HCT116 (cell line): ENCODE data around the gene CACNA2D3. TPM values are rescaled to one million over a fixed set of nuclear protein-coding genes. Genes with fewer than 3 reads are reported as not detected.
"Not testable (repeated sequence)": the region's sequence is repeated elsewhere in the genome, so short reads cannot be mapped to it uniquely, and the experiment has no call there.

Experiments used
- ATAC-seq: fragments of 200-7000 bp; cut with Tn5 transposase; 2 replicates; pipeline ENCODE4 v1.9.1; 2020; ENCODE audit warnings: mild to moderate bottlenecking, moderate library complexity
- BruUV-seq: library from RNA; stranded (reverse); fragments of 400-500 nt; replicated peaks from 2 replicates; lab custom pipeline; 2021; lab: Mats Ljungman, UMichigan
- CTCF ChIA-PET: fragments of 300-600 bp; sonication (Branson Sonifier 250); formaldehyde crosslinking; loops from one replicate; lab custom pipeline; 2021; ENCODE audit warnings: antibody characterized with exemption; lab: Charles Lee
- POLR2A ChIA-PET: fragments of 300-600, 350-600 bp; sonication (Branson Sonifier 250); formaldehyde crosslinking; loops from one replicate; lab custom pipeline; 2021; ENCODE audit warnings: antibody characterized with exemption; lab: Charles Lee
- RAD21 ChIA-PET, 2 experiments: fragments of 300-600 bp; sonication (Branson Sonifier 250); formaldehyde crosslinking; loops; one replicate each; lab custom pipeline; 2023; ENCODE audit warnings: low total read pairs in 2 of 2; ENCODE audit not compliant: uncharacterized antibody in 2 of 2, unreplicated experiment in 2 of 2, low non-redundant PET in 1 of 2; lab: Charles Lee
- DNase-seq: peaks from one replicate; pipeline ENCODE4 v3.0.0-alpha.2; 2010; ENCODE audit warnings: low read depth, low spot score
- H2AFZ ChIP-seq: fragments of 200-600 bp; shearing (Covaris generic), sonication (generic); 2 replicates; pipeline ENCODE4 v1.6.1; 2017; ENCODE audit warnings: low read depth, mixed run types, mixed read lengths, antibody characterized with exemption, low read length; ENCODE audit not compliant: poor library complexity, severe bottlenecking
- H3K27ac ChIP-seq: 2 replicates; pipeline ENCODE4 v1.5.1; 2012; ENCODE audit warnings: low read depth, low read length
- H3K27me3 ChIP-seq: fragments of 200-600 bp; sonication (generic); 2 replicates; pipeline ENCODE4 v1.6.1; 2016; ENCODE audit warnings: mixed run types, low read length, mixed read lengths; ENCODE audit not compliant: insufficient read depth
- H3K36me3 ChIP-seq, 2 experiments: fragments of 200-500 bp in 1 of 2; fragments of 200-600 bp in 1 of 2; sonication (Bioruptor generic) in 1 of 2; sonication (generic) in 1 of 2; 2 replicates each; pipeline versions ENCODE4 v1.5.1 to v1.6.1; 2014 to 2016; ENCODE audit warnings: low read length in 2 of 2, inconsistent platforms in 1 of 2, mixed read lengths in 1 of 2, mixed run types in 1 of 2; ENCODE audit not compliant: insufficient read depth in 2 of 2, control insufficient read depth in 1 of 2
- H3K4me1 ChIP-seq, 2 experiments: fragments of 200-600 bp in 1 of 2; sonication (generic) in 1 of 2; 2 replicates each; pipeline versions ENCODE4 v1.5.1 to v1.6.1; 2012 to 2017; ENCODE audit warnings: low read length in 2 of 2, inconsistent platforms in 1 of 2, mild to moderate bottlenecking in 1 of 2, mixed read lengths in 1 of 2, mixed run types in 1 of 2, moderate library complexity in 1 of 2; ENCODE audit not compliant: insufficient read depth in 2 of 2, control insufficient read depth in 1 of 2
- H3K4me2 ChIP-seq: fragments of 200-600 bp; sonication (generic); 2 replicates; pipeline ENCODE4 v1.6.1; 2017; ENCODE audit warnings: mixed run types, low read length, mixed read lengths
- H3K4me3 ChIP-seq, 2 experiments: fragments of 200-600 bp in 1 of 2; sonication (generic) in 1 of 2; replicated peaks in 1 of 2; 2 replicates each; pipeline ENCODE4 v1.5.1; 2011 to 2016; ENCODE audit warnings: low read length in 2 of 2, control low read depth in 1 of 2, low read depth in 1 of 2, mild to moderate bottlenecking in 1 of 2, mixed read lengths in 1 of 2, mixed run types in 1 of 2
- H3K79me2 ChIP-seq: fragments of 200-600 bp; sonication (generic); 2 replicates; pipeline ENCODE4 v1.6.1; 2017; ENCODE audit warnings: mild to moderate bottlenecking, mixed run types, low read length, moderate library complexity, mixed read lengths; ENCODE audit not compliant: insufficient read depth
- H3K9ac ChIP-seq: fragments of 200-600 bp; sonication (generic); 2 replicates; pipeline ENCODE4 v1.6.1; 2016; ENCODE audit warnings: low read length, mixed read lengths
- H3K9me2 ChIP-seq: fragments of 200-600 bp; sonication (generic), shearing (Covaris generic); 2 replicates; pipeline ENCODE4 v1.6.1; 2017; ENCODE audit warnings: mixed run types, mild to moderate bottlenecking, moderate library complexity; ENCODE audit not compliant: insufficient read depth
- H3K9me3 ChIP-seq, 2 experiments: fragments of 200-500 bp in 1 of 2; fragments of 200-600 bp in 1 of 2; sonication (Bioruptor generic) in 1 of 2; sonication (generic) in 1 of 2; 2 replicates each; pipeline ENCODE4 v1.6.1; 2014 to 2017; ENCODE audit warnings: low read length in 2 of 2, mixed read lengths in 2 of 2, inconsistent platforms in 1 of 2, low read depth in 1 of 2, mild to moderate bottlenecking in 1 of 2, mixed run types in 1 of 2, moderate library complexity in 1 of 2; ENCODE audit not compliant: control insufficient read depth in 1 of 2, insufficient read depth in 1 of 2
- H4K20me1 ChIP-seq: fragments of 200-600 bp; sonication (generic), shearing (Covaris generic); 2 replicates; pipeline ENCODE4 v1.6.1; 2017; ENCODE audit warnings: mixed run types, mild to moderate bottlenecking, moderate library complexity; ENCODE audit not compliant: insufficient read depth
- ATF3 ChIP-seq: IDR thresholded peaks from 2 replicates; pipeline ENCODE4 v1.6.1; 2012
- CEBPB ChIP-seq: IDR thresholded peaks from 2 replicates; pipeline ENCODE4 v1.6.1; 2012; ENCODE audit warnings: low read depth
- CTCF ChIP-seq, 3 experiments: fragments of 200-600 bp in 1 of 3; sonication (generic) in 1 of 3; IDR thresholded peaks in 2 of 3; conservative IDR thresholded peaks in 1 of 3; 2 replicates each; pipeline ENCODE4 v1.5.1; 2012 to 2017; ENCODE audit warnings: low read depth in 2 of 3, low read length in 2 of 3, antibody characterized with exemption in 1 of 3, borderline replicate concordance in 1 of 3, control low read depth in 1 of 3, mild to moderate bottlenecking in 1 of 3, mixed read lengths in 1 of 3, mixed run types in 1 of 3, moderate library complexity in 1 of 3; ENCODE audit not compliant: insufficient read depth in 1 of 3
- EGR1 ChIP-seq: IDR thresholded peaks from 2 replicates; pipeline ENCODE4 v1.6.1; 2012; ENCODE audit warnings: low read depth
- EZH2phosphoT487 ChIP-seq: fragments of 200-600 bp; IDR thresholded peaks from 2 replicates; pipeline ENCODE4 v1.6.1; 2018; ENCODE audit warnings: antibody characterized with exemption, borderline replicate concordance
- MAX ChIP-seq: IDR thresholded peaks from 2 replicates; pipeline ENCODE4 v1.6.1; 2012
- SIN3A ChIP-seq: IDR thresholded peaks from 2 replicates; pipeline ENCODE4 v1.6.1; 2012; ENCODE audit warnings: low read depth
- SRF ChIP-seq: IDR thresholded peaks from 2 replicates; pipeline ENCODE4 v1.6.1; 2012; ENCODE audit warnings: low read depth
- TCF7L2 ChIP-seq: IDR thresholded peaks from 2 replicates; pipeline ENCODE4 v1.7.0; 2011; ENCODE audit warnings: borderline replicate concordance, inconsistent platforms; ENCODE audit not compliant: insufficient read depth, insufficient read length; ENCODE audit errors: extremely low read depth
- YY1 ChIP-seq: IDR thresholded peaks from 2 replicates; pipeline ENCODE4 v1.6.1; 2011; ENCODE audit warnings: low read length, low read depth, moderate library complexity, mild to moderate bottlenecking; ENCODE audit not compliant: insufficient replicate concordance; ENCODE audit errors: extremely low read depth
- ZNF274 ChIP-seq: fragments of 200-500 bp; sonication (Bioruptor generic); IDR thresholded peaks from 2 replicates; pipeline ENCODE4 v1.6.1; 2014; ENCODE audit warnings: mild to moderate bottlenecking, low read depth, low read length, inconsistent platforms
- intact Hi-C: fragments of 100-400 bp; cut with micrococcal nuclease; formaldehyde crosslinking; loops from 2 replicates; pipeline ENCODE4 v1.10.0; 2022
- total RNA-seq: library from RNA; stranded (reverse); gene quantifications from one replicate; pipeline ENCODE4 v1.2.1, GENCODE V29; 2021; ENCODE audit not compliant: unreplicated experiment

CACNA2D3 gene
- total RNA-seq, 1 experiment from 2014 or later = 0.20 TPM

- ATAC-seq (no peak), DNase-seq (no peak)
- BruUV-seq = no TSS peak
- H3K36me3 ChIP-seq = no peaks in the 10 kb centered on the region
- ChIA-PET POLR2A (no interaction called here), CTCF (no interaction called here), RAD21 (no interaction called here)
- H3K79me2 ChIP-seq = no peaks in the 10 kb centered on the region
- intact Hi-C loops = no loop called here
- H3K4me3 ChIP-seq = no peak overlapping the region
- no peaks in the 10 kb centered on the region for H4K20me1 ChIP-seq
- H3K4me2 ChIP-seq = no peak overlapping the region
- H3K9me2 ChIP-seq = no peaks in the 10 kb centered on the region
- H3K9ac ChIP-seq = no peak overlapping the region
- H3K9me3 ChIP-seq = no peaks in the 10 kb centered on the region; a peak in 1 of 4 replicates
- no peaks in the 10 kb centered on the region for H3K4me1 ChIP-seq
- H3K27me3 ChIP-seq = no peaks in the 10 kb centered on the region
- TF ChIP-seq YY1 (no peak), MAX (no peak), ATF3 (no peak), SIN3A (no peak), EGR1 (no peak), ZNF274 (no peak), EZH2phosphoT487 (no peak), CEBPB (no peak), CTCF (IDR thresholded peaks at IDR 0.05 in 2 of 3, conservative IDR thresholded peaks at IDR 0.05 in 1 of 3; ENCODE audit: borderline replicate concordance in 1 of 3, insufficient read depth in 1 of 3, low read depth in 2 of 3, low read length in 2 of 3) (no peak), TCF7L2 (no peak), SRF (no peak)
- H3K27ac ChIP-seq = no peak overlapping the region
- H2AFZ ChIP-seq = no peak overlapping the region
Measured at GRCh38 chr3:54634122-54634469, 511.7 kb downstream of the CACNA2D3 start.

GRCh38 chr3:54639790-54640372 is 517.5 kb downstream of the CACNA2D3 start:
- BruUV-seq = not testable (repeated sequence)

More at GRCh38 chr3:54639790-54640372, 517.5 kb downstream of the CACNA2D3 start:
- H3K4me3 ChIP-seq, H3K4me2 ChIP-seq, H3K9me3 ChIP-seq, H3K9me2 ChIP-seq, H3K27ac ChIP-seq, H3K9ac ChIP-seq, intact Hi-C loops, ATAC-seq, POLR2A ChIA-PET, H4K20me1 ChIP-seq, H3K36me3 ChIP-seq, H3K27me3 ChIP-seq, H3K4me1 ChIP-seq, H2AFZ ChIP-seq, RAD21 ChIA-PET, CTCF ChIA-PET, H3K79me2 ChIP-seq, DNase-seq: not testable (repeated sequence)
